Adipose tissue (tissue), 3 donors: ENCODE measurements around the gene STK32C. TPM values are rescaled to one million over a fixed set of nuclear protein-coding genes. Genes with fewer than 3 reads are reported as not detected.

Experiments used
- H3K27ac ChIP-seq: one replicate; pipeline ENCODE4 v1.5.1; 2013; ENCODE audit warnings: low read depth, low read length
- WGBS, 3 donors: extraction: QIAGEN DNeasy Blood & Tissue Kit; methylation state at CpG; one replicate each; pipeline ENCODE4 v1.1.7; 2013; 5-methylcytosine and 5-hydroxymethylcytosine counted together
- polyA plus RNA-seq, 3 donors: library from polyadenylated mRNA; stranded (reverse); fragments of 200-250 nt; gene quantifications; one replicate each; pipeline ENCODE4 v1.2.3, GENCODE V29; 2013
- donor health status: healthy with polysubstance abuse.
- donor health status: Bipolar disorder and iron deficiency.
- donor health status: healthy.

Gene STK32C
- polyA plus RNA-seq, 3 donors = 7.0 to 12.1 (median 7.2) TPM

GRCh38 chr10:132294561-132295318, 13.0 kb downstream of the STK32C start:
- H3K27ac ChIP-seq = no peak overlapping the region
- WGBS, 3 donors = 63 to 77% (median 74%) methylated on average over 23 of the region's 23 CpGs

DNA sequence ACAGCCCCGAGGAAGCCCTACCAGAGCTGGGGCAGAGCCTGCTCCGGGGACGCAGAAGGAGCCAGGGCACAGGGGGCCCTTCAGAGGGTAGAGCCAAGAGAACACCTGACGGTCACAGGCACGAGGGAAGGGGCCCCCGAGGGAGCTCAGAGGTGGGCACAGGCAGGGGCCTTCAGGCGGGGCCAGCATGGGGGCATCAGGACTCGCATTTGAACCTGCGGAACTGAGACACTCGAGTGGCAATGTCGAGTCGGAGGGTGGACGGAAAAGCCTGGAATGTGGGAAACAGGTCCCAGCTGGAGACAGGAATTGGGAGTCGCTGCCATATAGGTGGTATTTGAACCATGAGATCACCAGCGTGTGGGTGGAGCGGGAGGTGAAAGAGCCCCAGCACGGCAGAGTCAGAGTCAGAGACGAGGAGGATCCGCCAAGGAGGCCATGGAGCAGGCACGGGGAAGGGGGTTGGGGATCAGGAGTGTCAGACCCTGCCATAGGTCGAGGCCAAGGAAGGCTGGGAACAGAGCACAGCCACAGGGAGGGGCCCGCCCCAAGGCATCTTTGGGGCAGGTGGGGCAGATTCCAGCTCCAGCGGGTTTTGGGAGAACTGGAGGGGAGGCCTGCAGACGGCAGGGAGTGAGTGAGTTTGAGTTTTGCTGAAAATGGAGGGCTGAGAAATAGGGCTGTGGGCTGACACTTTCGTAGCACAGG, 13.8 kb downstream of the STK32C start:
- H3K27ac ChIP-seq = no peak overlapping the region
- WGBS, 3 donors = 76 to 83% (median 79%) methylated on average over 25 of the region's 25 CpGs

DNA sequence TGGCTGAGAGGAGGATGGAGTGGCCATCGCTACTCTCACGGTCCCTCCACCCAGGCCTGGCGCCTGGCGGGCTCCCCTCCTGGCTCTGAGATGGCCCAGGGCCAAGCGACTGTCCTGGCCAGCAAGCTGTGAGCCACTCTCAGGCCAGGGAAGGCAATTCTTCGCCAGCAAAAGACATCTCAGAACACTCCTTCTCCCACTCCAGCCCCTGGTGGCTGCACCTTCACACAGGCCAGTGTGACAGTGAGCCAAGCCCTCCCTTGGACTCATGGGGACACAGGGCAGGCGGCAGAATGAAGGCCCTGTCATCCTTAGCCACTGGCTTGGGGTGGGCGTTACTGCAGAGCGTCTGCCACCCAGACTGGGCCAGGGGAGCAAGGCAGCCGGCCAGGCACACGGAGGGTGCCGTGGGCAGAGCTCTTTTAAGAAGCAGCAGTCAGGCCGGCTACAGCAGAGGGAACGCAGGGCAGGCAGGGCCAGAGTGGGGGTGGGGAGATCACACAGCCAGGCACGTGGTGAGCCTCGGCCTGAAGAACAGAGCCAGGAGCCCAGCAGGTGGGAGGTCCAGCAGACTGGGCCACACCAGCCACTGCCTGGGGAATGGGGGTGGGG, 14.4 kb downstream of the STK32C start:
- H3K27ac ChIP-seq = no peak overlapping the region
- WGBS, 3 donors = 54 to 63% (median 59%) methylated on average over 16 of the region's 16 CpGs

DNA sequence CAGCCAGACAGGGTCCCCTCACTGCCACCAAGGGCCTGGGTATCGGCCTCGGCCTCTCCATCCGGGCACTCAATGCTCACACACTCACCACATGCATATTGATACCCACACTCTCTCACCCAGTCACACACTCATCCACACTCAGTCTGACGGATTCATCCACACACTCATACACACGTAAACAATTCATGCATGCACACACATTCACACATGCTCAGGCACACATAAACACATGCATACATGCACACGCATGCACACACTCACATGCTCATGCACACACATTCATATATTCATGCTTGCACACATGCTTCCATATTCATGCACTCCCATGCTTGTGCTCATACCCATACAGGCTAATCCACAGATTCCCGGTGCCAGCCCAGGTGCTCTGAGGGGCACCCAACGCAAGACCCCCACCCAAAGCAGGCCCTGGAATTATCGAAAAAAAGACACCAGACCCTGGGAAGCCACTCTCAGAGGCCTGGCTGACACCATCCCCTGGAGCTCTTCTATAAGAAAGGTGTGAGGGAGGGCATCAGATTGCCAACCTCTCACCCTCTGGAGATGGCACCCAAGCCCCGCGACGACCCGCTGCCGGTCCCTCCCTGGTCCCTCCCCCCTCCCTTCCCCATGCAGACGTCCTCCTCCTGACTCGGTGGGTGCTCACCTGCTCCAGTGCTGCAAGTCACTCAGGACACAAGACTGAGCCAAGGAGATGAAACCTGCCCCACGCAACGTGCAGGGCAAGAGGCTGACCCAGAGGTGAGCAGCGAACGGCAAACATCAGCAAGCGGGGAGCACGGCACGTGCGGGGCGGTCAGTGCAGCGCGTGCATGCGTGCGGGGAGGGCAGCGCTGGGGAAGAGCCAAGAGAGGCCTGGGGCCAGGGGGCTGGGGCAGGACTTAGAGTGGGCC, 15.2 kb downstream of the STK32C start:
- WGBS, 3 donors = 78 to 90% (median 86%) methylated on average over 30 of the region's 30 CpGs
- H3K27ac ChIP-seq = no peak overlapping the region

- no peak overlapping the region for H3K27ac ChIP-seq
- WGBS, 3 donors = 84 to 87% (median 85%) methylated on average over 5 of the region's 5 CpGs
These were observed 15.9 kb downstream of the STK32C start for GRCh38 chr10:132291826-132292225.

DNA sequence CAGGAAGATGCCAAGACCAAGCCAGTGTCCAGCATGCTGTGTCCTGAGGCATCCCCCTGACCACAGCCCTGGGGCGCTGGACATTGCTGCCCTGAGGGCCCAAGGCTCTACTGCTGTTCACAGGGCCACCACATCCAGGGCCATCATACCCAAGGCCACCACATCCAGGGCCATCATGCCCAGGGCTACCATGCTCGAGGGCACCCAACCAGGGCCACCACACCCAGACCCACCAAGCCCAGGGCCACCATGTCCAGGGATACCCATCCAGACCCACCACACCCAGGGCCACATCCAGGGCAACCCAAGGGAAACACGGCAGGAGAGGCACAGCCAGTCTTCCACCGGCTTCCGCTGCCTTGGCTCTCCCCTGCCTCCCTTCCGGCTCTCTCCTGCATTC, 17.1 kb downstream of the STK32C start:
- WGBS, 3 donors = 93 to 96% (median 94%) methylated on average over 6 of the region's 6 CpGs
- H3K27ac ChIP-seq = no peak overlapping the region

GRCh38 chr10:132289439-132289838, 18.3 kb downstream of the STK32C start:
- WGBS, 3 donors = 84 to 95% (median 88%) methylated on average over 2 of the region's 2 CpGs
- no peak overlapping the region for H3K27ac ChIP-seq

GRCh38 chr10:132283604-132284382, 24.0 kb downstream of the STK32C start:
- 58 to 76% (median 72%) methylated on average over 23 to 24 of the region's 24 CpGs for WGBS, 3 donors

DNA sequence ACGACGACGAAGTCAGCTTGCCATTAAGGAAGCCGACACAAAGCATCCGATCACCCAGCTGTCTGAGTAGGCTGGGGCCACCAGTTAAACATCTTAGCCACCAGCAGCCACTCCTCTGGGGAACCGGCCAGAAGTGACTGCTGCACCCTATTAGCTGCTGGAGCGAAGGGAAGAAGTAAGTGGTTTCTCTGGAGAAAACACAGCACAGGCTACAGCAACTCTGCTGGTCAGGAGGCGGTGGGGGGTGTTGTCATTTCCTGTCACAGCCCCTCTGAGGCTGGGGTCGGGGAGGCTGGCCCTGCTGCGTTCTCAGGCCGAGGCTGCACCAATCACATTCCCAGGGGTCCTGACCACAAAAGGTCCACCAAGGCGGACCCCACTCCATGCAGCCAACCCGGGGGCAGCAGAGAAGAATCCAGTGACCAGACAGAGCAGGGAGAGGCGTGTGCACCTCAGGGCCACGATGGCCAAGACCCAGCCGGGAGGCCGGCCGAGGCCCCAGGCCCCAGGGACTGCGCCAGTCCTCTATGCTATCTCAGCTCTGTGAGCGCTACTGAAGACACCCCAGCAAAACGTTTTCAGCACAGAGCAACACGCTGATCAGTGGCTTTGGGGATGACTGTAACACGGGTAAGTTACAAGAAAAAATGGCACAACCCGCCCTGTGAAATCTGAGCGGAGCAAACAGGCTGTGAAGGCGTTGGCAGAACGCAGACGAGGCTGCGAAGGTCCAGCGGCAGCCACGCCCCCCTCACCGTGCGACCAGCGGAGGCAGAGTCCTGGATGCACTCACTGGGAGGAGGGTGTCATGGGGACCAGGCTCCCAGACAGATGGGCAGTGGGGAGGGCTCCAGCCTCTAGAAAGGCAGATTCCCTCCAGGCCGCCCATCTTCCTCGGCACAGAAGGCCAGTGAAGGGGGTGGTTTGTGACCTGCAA, 24.8 kb downstream of the STK32C start:
- H3K27ac ChIP-seq = no peak overlapping the region
- 53 to 60% (median 59%) methylated on average over 35 to 36 of the region's 36 CpGs for WGBS, 3 donors

More at GRCh38 chr10:132283604-132284382, 24.0 kb downstream of the STK32C start:
- no peak overlapping the region for H3K27ac ChIP-seq

- WGBS, 3 donors = 72 to 77% (median 75%) methylated on average over 28 to 34 of the region's 34 CpGs
- H3K27ac ChIP-seq = no peak overlapping the region
These were observed 25.7 kb downstream of the STK32C start for GRCh38 chr10:132281915-132282666.

- H3K27ac ChIP-seq = no peak overlapping the region
- WGBS, 3 donors = 91 to 95% (median 94%) methylated on average over 20 of the region's 20 CpGs
These were observed 27.1 kb downstream of the STK32C start for GRCh38 chr10:132280646-132281074.

- H3K27ac ChIP-seq = no peak overlapping the region
- WGBS, 3 donors = 90 to 93% (median 91%) methylated on average over 43 of the region's 43 CpGs
These were observed 27.7 kb downstream of the STK32C start for GRCh38 chr10:132279873-132280645.

DNA sequence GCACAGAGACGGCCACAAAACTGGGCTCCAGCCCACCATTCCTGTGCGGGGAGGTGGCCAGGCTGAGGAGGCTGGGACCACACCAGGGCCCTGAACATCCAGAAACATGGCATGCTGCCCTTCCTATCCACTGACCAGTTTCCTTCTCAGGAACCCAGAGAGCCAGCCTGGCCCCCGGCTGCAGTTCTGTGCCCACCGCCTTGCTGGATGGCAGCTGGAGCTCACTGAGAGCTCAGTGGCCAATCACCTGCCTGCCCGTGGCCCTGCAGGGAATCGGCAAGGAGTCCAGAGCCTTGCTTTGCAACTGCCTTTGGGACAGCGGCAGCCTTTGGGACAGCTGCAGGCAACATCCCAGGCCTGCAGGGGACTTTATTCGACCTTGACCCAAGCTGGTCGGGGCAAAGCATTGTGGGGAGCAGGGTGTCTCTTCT, 30.4 kb downstream of the STK32C start:
- no peak overlapping the region for H3K27ac ChIP-seq
- 75 to 85% (median 80%) methylated on average over 9 of the region's 9 CpGs for WGBS, 3 donors

DNA sequence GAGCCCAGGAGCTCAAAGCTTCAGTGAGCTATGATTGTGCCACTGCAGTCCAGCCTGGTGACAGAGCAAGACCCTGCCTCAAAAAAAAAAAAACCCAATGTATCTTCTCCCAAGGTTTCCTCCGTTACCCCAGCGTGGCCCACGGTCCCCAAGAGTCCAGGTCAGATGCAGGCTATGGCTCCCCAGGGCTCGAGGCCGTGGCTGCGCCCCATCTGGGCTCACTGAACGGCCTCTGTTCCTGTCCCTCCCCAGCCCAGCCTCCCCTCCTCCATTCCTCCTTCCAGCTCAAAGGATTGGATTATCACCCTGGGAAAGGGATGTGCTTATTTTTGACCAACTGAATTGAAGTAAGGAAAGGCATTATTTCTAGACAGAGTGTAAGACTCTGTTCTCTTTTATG, 31.0 kb downstream of the STK32C start:
- 78 to 93% (median 82%) methylated on average over 7 of the region's 7 CpGs for WGBS, 3 donors

DNA sequence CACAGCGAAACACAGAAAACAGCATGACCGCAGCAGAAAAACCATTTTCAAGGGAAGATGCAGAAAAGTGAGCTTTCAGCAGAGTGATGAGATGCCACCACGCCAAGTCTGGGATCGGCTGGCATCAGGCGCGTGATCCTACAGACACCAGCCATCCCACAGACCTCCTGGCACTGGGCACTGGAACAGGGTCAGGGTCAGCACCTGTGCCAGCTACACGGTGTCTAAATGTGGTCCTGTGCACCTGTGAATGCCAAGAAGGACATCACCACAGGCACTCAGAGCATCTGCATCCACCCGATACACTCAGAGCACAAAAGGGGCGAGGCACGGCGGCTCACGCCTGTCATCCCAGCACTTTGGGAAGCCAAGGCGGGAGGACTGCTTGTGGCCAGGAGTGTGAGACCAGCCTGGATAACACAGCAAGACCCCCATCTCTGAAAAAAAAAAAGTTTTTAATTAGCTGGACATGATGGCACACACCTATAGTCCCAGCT, 31.5 kb downstream of the STK32C start:
- WGBS, 3 donors = 85 to 89% (median 89%) methylated on average over 13 of the region's 13 CpGs
- H3K27ac ChIP-seq = no peak overlapping the region

More for the DNA sequence above, 31.0 kb downstream of the STK32C start:
- no peak overlapping the region for H3K27ac ChIP-seq
